Fibroblast of lung (primary cell): ENCODE measurements around the gene HOXC12.

ENCODE experiments used
- EZH2 ChIP-seq: IDR thresholded peaks from 2 replicates; pipeline ENCODE4 v1.5.1; 2012; ENCODE audit warnings: low read length, control low read depth, mild to moderate bottlenecking; ENCODE audit errors: missing control alignments
- TF ChIP-seq, protein P1 (sequence below), 2 donors: IDR thresholded peaks in 1 of 2; conservative IDR thresholded peaks in 1 of 2; 1 replicate in 1 of 2; 2 replicates in 1 of 2; pipeline ENCODE4 v1.5.1; 2011 to 2012; ENCODE audit warnings: low read length in 2 of 2, control low read depth in 1 of 2, inconsistent platforms in 1 of 2, low read depth in 1 of 2, mild to moderate bottlenecking in 1 of 2

DNA sequence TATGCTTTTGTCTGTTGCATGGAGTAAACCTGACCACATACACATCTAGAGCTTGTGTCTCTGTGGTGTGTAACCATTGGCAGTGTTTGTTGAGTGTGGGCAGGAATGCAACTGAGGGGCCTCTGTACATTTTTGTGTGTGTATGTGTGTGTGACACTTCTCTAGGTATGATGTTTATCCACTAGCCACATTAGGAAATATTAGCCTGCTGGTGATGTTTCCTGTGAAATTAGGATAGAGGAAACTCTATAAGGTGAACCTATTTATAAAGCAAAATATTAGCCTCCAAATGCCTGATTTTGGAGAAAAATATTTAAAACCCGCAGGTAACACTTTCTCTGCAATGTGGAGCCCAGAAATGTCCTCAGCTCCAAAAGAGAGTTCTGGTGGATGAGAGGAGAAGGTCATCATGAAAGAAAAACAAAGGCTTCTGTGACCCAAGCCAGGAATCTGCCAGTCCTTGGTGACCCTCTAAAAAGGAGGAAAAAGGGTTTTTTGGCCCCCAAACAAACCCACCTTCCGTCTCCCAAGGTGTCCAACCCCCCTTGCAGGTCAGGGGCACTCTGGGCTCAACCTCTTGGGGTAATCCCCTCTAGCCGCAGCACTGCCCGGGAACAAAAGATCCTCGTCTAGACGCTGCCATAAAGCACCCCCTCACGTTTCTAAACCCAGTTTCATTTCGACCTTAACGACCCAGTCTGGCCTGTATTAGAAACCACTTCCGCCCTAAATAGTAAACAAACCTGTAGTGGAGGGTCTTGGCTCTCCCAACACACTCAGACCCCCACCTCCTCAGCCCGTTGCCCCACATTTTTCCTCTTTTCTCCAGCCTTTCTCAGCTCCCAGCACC, 23.1 kb downstream of the HOXC12 start:
- TF ChIP-seq, protein P1, sequence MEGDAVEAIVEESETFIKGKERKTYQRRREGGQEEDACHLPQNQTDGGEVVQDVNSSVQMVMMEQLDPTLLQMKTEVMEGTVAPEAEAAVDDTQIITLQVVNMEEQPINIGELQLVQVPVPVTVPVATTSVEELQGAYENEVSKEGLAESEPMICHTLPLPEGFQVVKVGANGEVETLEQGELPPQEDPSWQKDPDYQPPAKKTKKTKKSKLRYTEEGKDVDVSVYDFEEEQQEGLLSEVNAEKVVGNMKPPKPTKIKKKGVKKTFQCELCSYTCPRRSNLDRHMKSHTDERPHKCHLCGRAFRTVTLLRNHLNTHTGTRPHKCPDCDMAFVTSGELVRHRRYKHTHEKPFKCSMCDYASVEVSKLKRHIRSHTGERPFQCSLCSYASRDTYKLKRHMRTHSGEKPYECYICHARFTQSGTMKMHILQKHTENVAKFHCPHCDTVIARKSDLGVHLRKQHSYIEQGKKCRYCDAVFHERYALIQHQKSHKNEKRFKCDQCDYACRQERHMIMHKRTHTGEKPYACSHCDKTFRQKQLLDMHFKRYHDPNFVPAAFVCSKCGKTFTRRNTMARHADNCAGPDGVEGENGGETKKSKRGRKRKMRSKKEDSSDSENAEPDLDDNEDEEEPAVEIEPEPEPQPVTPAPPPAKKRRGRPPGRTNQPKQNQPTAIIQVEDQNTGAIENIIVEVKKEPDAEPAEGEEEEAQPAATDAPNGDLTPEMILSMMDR (conservative IDR thresholded peaks at IDR 0.05 in 1 of 2, IDR thresholded peaks at IDR 0.05 in 1 of 2; ENCODE audit: low read depth in 1 of 2, low read length in 2 of 2) = no peak
- TF ChIP-seq EZH2 = no peak
